Activated CD8-positive, alpha-beta memory T cell treated with anti-CD3 and anti-CD28 coated beads, Interleukin-2, amount 50 U/mL, for 48 hours (primary cell): ENCODE data around the gene POLR3GL.
A peak's percentile ranks its signal among the peaks of the same experiment; 100 is the strongest.
"Not testable (repeated sequence)": the region's sequence is repeated elsewhere in the genome, so short reads cannot be mapped to it uniquely, and the experiment has no call there.

Experiments used
- DNase-seq: peaks from one replicate; pipeline ENCODE4 v3.0.0-alpha.2; 2020

The POLR3GL gene

DNA sequence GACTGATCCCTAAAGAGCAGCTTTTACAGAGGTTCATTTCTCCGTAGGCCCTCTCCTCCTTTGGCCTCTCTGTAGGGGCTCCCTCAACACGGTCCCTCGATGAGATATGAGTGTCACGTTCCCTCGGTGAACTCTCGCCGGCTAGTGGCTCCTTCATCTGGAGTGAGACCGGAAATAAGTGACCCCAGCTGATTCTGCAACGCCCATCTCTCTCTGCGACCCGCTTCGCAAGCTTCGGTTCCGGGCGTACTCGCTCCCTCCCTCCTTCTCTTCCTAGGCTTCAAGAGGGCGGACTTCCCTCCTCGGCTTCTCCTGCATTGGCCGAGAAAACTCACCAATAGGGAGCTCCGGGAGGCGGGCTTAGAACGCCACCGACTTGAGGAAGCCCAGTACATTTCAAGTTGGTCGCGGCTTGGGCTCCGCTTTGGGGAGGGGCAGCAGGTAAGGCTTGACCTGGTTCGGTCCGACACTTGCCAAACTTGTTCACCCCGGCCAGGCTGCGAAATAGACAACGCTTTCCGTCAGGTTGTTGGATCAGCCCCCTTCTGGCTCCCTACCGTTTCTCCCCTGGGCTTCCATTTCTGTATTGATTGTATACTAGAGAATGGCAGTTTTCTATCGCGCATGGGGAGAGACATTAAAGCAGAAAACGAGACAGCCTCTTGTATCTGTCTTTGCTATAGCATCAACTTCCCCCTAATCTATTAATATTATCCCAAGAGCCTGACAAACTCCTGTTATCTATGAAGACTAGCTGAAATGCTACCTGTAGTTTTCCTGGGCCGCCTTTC lies at the start of gene POLR3GL, which contains the start of gene ANKRD34A:
Gene POLR3GL, plus strand, starts transcription at position 363 of the 791 bp plus-strand sequence. CDS start 10,176 bp downstream, outside the sequence.
Gene ANKRD34A, minus strand, starts transcription at position 248 of the 791 bp plus-strand sequence. CDS start 2,816 bp downstream, outside the sequence.
- DNase-seq, result peak; percentile 91

DNA sequence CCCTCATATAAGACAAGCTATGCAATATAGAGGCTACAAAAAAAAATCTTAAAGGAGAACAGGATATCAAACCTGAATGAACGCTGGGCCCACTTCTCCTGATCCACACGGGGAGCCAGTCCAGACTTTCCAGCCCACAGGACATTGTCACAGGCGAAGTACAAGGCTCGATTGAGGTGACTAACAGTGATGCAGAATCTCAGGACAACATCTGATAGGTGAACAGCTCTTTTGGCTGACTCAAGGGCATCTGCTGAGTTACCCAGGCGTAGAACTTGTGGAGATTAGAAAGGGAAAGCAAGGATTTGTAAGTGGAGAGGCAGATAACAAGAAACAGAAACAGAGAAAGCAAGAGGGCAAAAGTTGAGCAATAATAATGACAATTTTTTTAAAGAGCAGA lies 47.7 kb upstream of the POLR3GL start:
- no peak for DNase-seq

GRCh38 chr1:145917595-145917994 lies 46.9 kb upstream of the POLR3GL start:
- no peak for DNase-seq

DNA sequence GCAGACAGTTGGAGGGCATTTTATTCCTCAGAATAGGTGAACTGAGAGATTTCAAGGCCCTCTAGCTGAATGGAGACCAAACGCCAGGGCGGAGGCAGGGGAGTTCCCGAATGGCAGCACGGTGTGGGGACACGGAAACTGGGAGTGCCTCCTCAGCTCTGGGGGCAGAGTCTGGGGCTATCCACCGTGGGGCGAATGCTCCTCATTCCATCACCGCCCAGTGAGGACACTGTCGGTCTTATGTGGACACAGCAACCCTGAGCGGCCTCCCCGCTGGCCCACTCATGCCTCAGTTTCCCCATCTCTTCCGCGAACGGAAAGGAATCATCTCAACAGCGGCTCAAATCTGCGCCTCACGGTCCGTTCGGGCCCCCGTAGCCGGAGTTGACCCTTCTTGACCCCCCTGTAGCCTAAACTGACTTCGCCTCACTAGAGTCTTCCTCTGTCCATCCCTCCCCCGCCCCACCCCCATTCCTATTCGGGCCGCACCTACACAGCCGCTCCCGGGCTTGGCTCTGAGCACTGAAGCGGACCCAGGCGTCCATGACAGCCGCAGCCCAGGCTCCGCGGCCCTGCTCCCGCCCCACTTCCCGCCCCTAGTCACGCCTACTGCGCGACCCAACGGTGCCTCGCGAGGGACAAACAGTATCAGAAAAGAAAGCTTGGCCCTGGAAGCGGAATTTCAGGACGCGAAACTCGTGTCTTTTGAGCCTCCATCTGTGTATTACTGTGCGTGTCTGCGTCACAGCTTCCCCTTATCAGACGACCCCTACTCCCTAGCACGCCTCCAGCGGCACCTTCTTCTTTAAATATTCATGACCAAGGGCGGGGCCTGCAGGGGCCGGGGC lies 46.1 kb upstream of the POLR3GL start, which contains the start of gene PEX11B:
Gene PEX11B, minus strand, starts transcription at position 574 of the 848 bp plus-strand sequence. Its CDS starts 29 bp downstream, at position 545.
- DNase-seq, result peak; percentile 93

DNA sequence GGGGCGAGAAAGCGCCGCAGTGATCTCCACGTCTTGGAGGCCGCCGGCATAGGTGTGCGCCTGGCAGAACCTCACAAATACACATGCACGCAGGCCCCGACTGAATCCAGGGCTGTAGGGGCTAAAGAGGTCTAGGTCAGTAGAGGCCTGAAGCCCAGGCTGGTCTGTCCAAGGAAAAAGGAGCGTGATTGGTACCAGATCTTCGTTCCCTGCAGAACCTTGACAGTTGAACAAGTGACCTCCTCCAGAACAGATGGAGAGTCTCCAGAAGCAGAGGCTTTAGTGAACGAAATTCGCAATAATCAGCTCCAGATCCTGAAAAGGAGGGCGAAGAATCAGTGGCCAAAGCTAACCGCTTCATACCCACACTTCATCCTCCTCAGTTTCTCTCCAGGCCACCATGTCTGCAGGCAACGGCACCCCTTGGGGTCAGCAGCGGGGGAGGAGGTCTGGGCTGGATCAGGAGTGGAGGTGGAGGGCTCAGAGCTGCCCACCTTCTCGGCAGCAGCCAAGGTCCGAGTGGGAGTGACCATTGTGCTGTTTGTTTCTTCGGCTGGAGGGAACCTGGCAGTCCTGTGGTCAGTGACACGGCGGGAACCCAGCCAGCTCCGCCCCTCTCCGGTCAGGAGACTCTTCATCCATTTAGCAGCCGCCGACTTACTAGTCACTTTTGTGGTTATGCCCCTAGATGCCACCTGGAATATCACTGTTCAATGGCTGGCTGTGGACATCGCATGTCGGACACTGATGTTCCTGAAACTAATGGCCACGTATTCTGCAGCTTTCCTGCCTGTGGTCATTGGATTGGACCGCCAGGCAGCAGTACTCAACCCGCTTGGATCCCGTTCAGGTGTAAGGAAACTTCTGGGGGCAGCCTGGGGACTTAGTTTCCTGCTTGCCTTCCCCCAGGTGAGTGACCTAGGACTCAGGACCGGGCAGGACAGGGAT lies 45.2 kb upstream of the POLR3GL start:
- DNase-seq, result peak; percentile 66

- DNase-seq, result not testable (repeated sequence)
These were observed 44.2 kb upstream of the POLR3GL start for GRCh38 chr1:145920297-145920696.

- DNase-seq, result no peak
These were observed 42.2 kb upstream of the POLR3GL start for GRCh38 chr1:145922266-145922665.

- peak; percentile 78 for DNase-seq
These were observed 37.8 kb upstream of the POLR3GL start for GRCh38 chr1:145926686-145927062.

DNA sequence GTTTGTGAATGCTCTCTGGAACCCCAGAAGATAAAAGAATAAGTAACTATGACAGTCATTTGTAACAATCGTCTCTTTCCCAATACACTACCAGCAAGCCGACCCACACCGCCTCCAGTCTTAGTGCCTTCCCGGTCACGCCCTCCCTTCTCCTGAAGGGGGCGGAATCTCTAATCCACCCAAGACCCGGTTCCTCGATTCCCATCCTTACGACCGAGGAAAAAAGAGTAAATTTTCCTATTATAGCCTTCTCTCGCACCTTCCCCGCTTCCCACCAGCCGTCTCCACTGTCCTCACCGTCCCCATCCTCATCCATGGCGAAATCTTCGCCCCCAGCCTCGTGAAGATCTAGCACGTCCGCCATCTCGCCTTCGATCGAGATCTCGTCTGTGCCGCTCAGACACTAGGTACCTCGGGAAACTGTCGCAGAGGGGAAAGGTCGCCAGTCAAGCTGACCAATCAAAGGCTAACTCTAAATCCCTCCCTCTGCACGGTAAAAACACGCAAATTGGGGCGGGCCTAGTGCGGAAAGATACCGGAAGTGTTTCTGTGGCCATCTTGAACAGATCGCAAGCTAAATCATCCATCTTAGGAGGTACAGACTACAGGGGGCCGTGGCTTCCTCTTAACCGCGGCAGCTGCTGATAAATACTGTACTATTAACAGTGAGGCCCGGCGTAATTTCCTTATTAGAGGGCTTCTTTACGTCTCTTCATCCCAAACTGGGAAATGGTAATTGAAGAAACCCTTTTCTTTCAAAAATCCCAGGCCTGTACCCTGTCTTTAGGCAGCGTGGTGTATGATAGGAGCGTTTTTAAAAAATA lies 37.2 kb upstream of the POLR3GL start, which contains the start of gene RBM8A:
Gene RBM8A, minus strand, starts transcription at position 422 of the 824 bp plus-strand sequence. Its CDS starts 58 bp downstream, at position 364.
- DNase-seq, result peak; percentile 90

- DNase-seq, result no peak
These were observed 36.4 kb upstream of the POLR3GL start for GRCh38 chr1:145927916-145928643.

DNA sequence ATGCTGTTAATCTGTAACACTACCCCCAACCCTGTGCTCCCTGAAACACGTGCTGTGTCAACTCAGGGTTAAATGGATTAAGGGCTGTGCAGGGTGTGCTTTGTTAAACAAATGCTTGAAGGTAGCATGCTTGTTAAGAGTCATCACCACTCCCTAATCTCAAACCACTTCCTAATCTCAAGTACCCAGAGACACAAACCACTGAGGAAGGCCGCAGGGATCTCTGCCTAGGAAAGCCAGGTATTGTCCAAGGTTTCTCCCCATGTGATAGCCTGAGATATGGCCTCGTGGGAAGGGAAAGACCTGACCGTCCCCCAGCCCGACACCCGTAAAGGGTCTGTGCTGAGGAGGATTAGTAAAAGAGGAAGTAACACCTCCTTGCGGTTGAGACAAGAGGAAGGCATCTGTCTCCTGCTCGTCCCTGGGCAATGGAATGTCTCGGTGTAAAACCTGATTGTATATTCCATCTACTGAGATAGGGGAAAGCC lies 31.9 kb upstream of the POLR3GL start:
- not testable (repeated sequence) for DNase-seq

DNA sequence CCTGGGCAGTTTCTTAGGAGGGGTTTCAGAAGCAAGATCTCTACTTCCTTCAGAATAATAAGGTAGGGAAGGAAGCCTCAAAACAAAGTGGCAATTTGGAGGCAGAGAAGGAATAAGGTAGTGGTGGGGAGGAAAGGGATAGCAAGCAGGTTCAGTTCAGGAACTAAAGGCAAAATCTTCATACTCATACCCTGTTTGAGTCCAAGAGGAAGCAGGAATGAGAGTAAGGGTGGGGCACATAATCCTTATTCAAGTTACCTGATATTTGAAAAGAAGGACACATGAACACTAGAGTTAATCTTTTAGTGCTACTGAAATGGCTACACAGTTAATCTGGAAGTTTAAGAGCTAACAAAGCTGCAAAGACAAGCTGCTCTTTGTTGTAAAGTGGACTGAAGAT lies 28.8 kb upstream of the POLR3GL start:
- no peak for DNase-seq

DNA sequence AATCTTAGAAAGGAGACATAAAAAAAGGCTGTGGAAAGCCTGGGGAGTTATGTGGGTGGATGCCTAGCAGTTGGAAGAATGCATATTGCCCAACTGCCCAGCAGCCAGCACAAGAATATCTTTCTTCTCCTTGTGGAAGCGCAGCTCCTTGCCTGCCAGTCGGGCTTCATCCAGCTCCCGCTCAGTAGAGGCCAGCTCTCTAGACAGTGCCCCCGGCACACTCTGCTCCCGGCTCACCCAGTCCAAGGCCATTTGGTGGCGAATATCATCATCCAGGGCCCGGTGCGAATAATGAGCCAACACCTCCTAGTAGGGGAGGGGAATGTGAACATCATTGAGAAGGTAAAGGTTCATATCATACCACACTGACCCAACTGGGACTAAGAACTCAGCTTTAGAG lies 28.2 kb upstream of the POLR3GL start:
- no peak for DNase-seq

DNA sequence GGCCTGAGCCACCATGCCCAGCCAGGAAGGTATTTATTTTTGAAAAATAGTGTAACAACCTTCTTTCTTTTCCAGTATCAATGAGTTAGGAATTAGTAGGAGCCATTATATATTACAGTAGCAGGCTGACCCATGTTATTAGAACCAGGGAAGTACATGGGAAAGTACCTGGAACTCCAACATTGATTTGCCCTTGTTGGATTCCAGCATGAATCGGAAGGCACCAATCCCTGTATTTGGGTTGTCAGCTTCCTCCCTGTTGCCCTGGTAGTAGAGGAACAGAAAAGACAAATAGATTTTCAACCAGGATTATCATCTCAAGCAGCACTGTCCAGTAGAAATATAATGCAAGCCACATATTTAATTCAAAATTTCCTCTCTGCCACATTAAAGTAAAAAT lies 27.1 kb upstream of the POLR3GL start:
- DNase-seq, result no peak

- no peak for DNase-seq
These were observed 22.1 kb upstream of the POLR3GL start for GRCh38 chr1:145942405-145942804.

DNA sequence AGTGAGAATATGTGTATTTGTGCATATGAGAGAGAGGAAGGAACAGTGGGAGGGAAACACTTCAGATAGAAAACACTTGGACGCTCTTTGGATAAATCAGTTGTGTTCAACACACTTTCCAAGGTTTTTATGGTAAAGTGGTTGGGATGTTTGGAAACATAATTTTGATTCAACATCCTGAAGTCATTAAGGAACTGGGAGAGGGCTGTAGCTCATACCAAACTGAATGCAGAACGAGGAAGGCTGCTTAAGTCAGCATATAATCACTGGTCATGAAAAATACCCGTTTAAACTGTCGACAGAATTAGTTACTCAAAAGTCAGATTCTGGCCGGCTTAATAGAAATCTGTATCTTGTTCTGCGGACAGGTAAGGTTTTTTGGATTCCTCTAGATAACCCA lies 21.6 kb upstream of the POLR3GL start:
- DNase-seq, result no peak

GRCh38 chr1:145944532-145944931 lies 20.0 kb upstream of the POLR3GL start:
- no peak for DNase-seq

DNA sequence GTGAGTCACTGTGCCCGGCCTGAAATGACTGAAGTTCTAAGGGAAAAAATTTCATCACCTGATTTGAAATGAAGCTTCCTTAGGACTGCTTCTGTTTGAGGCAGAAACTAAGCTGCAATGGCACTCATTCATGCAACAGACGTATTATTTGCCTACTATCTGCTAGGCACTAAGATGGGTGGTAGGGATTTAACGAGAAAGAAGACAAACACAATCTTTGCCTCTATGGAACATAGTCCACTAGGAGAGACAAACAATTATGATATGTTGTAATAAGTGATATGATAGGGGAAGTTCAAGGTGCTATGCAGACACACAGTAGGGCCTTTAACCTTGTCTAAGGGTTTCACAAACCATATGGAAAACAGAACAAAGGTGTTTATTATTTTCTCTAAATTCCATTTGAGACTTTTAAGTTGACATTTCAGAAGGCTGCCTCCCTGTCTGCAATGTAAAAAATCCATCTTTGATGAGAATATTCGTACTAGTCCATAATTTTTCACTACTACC lies 18.0 kb upstream of the POLR3GL start:
- no peak for DNase-seq

DNA sequence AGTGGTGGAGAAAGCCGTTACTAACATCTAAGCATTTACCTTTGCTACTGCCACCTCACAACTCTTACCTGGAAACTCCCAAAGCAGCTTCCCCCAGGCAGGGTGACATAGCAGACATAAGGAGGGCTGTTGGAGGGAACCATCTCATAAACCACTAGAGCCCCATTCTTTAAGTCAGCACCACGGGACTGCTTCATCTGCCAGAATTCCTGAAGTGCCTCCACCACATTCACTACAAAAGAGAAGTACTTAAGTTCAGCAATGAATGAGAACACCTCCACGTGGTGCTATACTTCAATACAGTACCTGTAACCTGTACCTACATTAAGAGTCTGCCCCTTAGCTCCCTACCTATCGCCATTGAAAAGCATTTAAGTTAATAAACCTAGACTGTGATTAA lies 16.9 kb upstream of the POLR3GL start:
- DNase-seq, result no peak

- no peak for DNase-seq
These were observed 15.3 kb upstream of the POLR3GL start for GRCh38 chr1:145949219-145949618.
